IPS-18a (cell line): ENCODE results near the gene IL12RB2.
"Not testable (repeated sequence)": the region's sequence is repeated elsewhere in the genome, so short reads cannot be mapped to it uniquely, and the experiment has no call there.

Experiments used
- H3K27ac ChIP-seq: one replicate; pipeline ENCODE4 v1.5.1; 2013; ENCODE audit warnings: low read length
- H3K27me3 ChIP-seq: one replicate; pipeline ENCODE4 v1.6.1; 2013; ENCODE audit warnings: mild to moderate bottlenecking, low read length; ENCODE audit not compliant: control insufficient read depth, insufficient read depth
- H3K36me3 ChIP-seq: one replicate; pipeline ENCODE4 v1.6.1; 2013; ENCODE audit warnings: low read depth, low read length; ENCODE audit not compliant: control insufficient read depth
- H3K4me1 ChIP-seq: one replicate; pipeline ENCODE4 v1.6.1; 2013; ENCODE audit warnings: low read depth, low read length; ENCODE audit not compliant: control insufficient read depth
- H3K4me3 ChIP-seq: one replicate; pipeline ENCODE4 v1.5.1; 2013; ENCODE audit warnings: low read length
- H3K9ac ChIP-seq: one replicate; pipeline ENCODE4 v1.6.1; 2013; ENCODE audit warnings: mild to moderate bottlenecking, low read length, moderate library complexity
- H3K9me3 ChIP-seq: one replicate; pipeline ENCODE4 v1.6.1; 2013; ENCODE audit warnings: low read depth, low read length; ENCODE audit not compliant: control insufficient read depth

Gene IL12RB2

GRCh38 chr1:67405473-67406245 lies 98.0 kb downstream of the IL12RB2 start:
- H3K4me3 ChIP-seq, result no peak overlapping the region
- no peaks in the 10 kb centered on the region for H3K27me3 ChIP-seq
- H3K27ac ChIP-seq, result no peak overlapping the region
- no peak overlapping the region for H3K9ac ChIP-seq
- H3K9me3 ChIP-seq, result no peaks in the 10 kb centered on the region
- H3K36me3 ChIP-seq, result peaks cover 8% of the 10 kb centered on the region
- peaks cover 3% of the 10 kb centered on the region for H3K4me1 ChIP-seq

GRCh38 chr1:67407498-67407897 lies 99.8 kb downstream of the IL12RB2 start:
- no peaks in the 10 kb centered on the region for H3K27me3 ChIP-seq
- no peak overlapping the region for H3K4me3 ChIP-seq
- no peak overlapping the region for H3K27ac ChIP-seq
- no peak overlapping the region for H3K9ac ChIP-seq
- peaks cover 3% of the 10 kb centered on the region for H3K4me1 ChIP-seq
- peaks cover 26% of the 10 kb centered on the region for H3K36me3 ChIP-seq
- no peaks in the 10 kb centered on the region for H3K9me3 ChIP-seq

- Histone ChIP-seq H3K36me3 (peaks cover 32% of the 10 kb centered on the region), H3K4me3 (no peak overlapping the region), H3K27ac (no peak overlapping the region), H3K27me3 (no peaks in the 10 kb centered on the region), H3K9me3 (no peaks in the 10 kb centered on the region), H3K9ac (no peak overlapping the region), H3K4me1 (peaks cover 3% of the 10 kb centered on the region)
Observed at GRCh38 chr1:67408148-67408547, 100.5 kb downstream of the IL12RB2 start.

GRCh38 chr1:67413101-67413500 lies 105.4 kb downstream of the IL12RB2 start:
- H3K27ac ChIP-seq, H3K9ac ChIP-seq, H3K4me3 ChIP-seq, H3K27me3 ChIP-seq, H3K4me1 ChIP-seq, H3K9me3 ChIP-seq: not testable (repeated sequence)
- peaks cover 81% of the 10 kb centered on the region for H3K36me3 ChIP-seq

GRCh38 chr1:67414574-67414973 lies 106.9 kb downstream of the IL12RB2 start:
- H3K36me3 ChIP-seq, result peaks cover 96% of the 10 kb centered on the region

GRCh38 chr1:67415041-67415440 lies 107.4 kb downstream of the IL12RB2 start:
- Histone ChIP-seq H3K9ac (no peak overlapping the region), H3K27me3 (no peaks in the 10 kb centered on the region), H3K27ac (no peak overlapping the region), H3K4me1 (no peaks in the 10 kb centered on the region), H3K9me3 (no peaks in the 10 kb centered on the region), H3K4me3 (no peak overlapping the region), H3K36me3 (peaks cover 99% of the 10 kb centered on the region)

More at GRCh38 chr1:67414574-67414973, 106.9 kb downstream of the IL12RB2 start:
- Histone ChIP-seq H3K9me3 (no peaks in the 10 kb centered on the region), H3K4me1 (peaks cover 2% of the 10 kb centered on the region), H3K4me3 (no peak overlapping the region), H3K27me3 (no peaks in the 10 kb centered on the region), H3K9ac (no peak overlapping the region), H3K27ac (no peak overlapping the region)

GRCh38 chr1:67417733-67418132 lies 110.1 kb downstream of the IL12RB2 start:
- not testable (repeated sequence) for H3K9me3 ChIP-seq, H3K4me3 ChIP-seq, H3K27me3 ChIP-seq, H3K27ac ChIP-seq, H3K9ac ChIP-seq, H3K4me1 ChIP-seq
- peaks cover 100% of the 10 kb centered on the region for H3K36me3 ChIP-seq

- H3K27me3 ChIP-seq, result no peaks in the 10 kb centered on the region
- H3K36me3 ChIP-seq, result peaks cover 100% of the 10 kb centered on the region
- no peak overlapping the region for H3K27ac ChIP-seq
Observed at GRCh38 chr1:67418839-67419586, 111.3 kb downstream of the IL12RB2 start.

GRCh38 chr1:67420835-67421492 lies 113.3 kb downstream of the IL12RB2 start:
- Histone ChIP-seq H3K4me1 (no peaks in the 10 kb centered on the region), H3K4me3 (no peak overlapping the region), H3K9me3 (no peaks in the 10 kb centered on the region), H3K9ac (no peak overlapping the region), H3K27me3 (no peaks in the 10 kb centered on the region), H3K27ac (no peak overlapping the region), H3K36me3 (peaks cover 100% of the 10 kb centered on the region)

More at GRCh38 chr1:67418839-67419586, 111.3 kb downstream of the IL12RB2 start:
- Histone ChIP-seq H3K9ac (no peak overlapping the region), H3K4me1 (no peaks in the 10 kb centered on the region), H3K9me3 (no peaks in the 10 kb centered on the region), H3K4me3 (no peak overlapping the region)

GRCh38 chr1:67427465-67427864 lies 119.8 kb downstream of the IL12RB2 start:
- Histone ChIP-seq H3K27me3 (no peaks in the 10 kb centered on the region), H3K9ac (peak overlapping the region; percentile 43), H3K4me1 (peaks cover 23% of the 10 kb centered on the region), H3K27ac (no peak overlapping the region), H3K9me3 (no peaks in the 10 kb centered on the region), H3K4me3 (peak overlapping the region; percentile 100), H3K36me3 (peaks cover 53% of the 10 kb centered on the region)

GRCh38 chr1:67427947-67428346 lies 120.3 kb downstream of the IL12RB2 start:
- H3K4me3 ChIP-seq, result peak overlapping the region; percentile 100
- H3K9ac ChIP-seq, result peak overlapping the region; percentile 97
- peaks cover 23% of the 10 kb centered on the region for H3K4me1 ChIP-seq
- no peak overlapping the region for H3K27ac ChIP-seq
- H3K27me3 ChIP-seq, result no peaks in the 10 kb centered on the region
- H3K9me3 ChIP-seq, result no peaks in the 10 kb centered on the region
- H3K36me3 ChIP-seq, result peaks cover 48% of the 10 kb centered on the region
